ENCODE results near the gene NAB1.
A peak's percentile ranks its signal among the peaks of the same experiment; 100 is the strongest.
"Not testable (repeated sequence)": the region's sequence is repeated elsewhere in the genome, so short reads cannot be mapped to it uniquely, and the experiment has no call there.

NAB1 gene, protein sequence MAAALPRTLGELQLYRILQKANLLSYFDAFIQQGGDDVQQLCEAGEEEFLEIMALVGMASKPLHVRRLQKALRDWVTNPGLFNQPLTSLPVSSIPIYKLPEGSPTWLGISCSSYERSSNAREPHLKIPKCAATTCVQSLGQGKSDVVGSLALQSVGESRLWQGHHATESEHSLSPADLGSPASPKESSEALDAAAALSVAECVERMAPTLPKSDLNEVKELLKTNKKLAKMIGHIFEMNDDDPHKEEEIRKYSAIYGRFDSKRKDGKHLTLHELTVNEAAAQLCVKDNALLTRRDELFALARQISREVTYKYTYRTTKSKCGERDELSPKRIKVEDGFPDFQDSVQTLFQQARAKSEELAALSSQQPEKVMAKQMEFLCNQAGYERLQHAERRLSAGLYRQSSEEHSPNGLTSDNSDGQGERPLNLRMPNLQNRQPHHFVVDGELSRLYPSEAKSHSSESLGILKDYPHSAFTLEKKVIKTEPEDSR

DNA sequence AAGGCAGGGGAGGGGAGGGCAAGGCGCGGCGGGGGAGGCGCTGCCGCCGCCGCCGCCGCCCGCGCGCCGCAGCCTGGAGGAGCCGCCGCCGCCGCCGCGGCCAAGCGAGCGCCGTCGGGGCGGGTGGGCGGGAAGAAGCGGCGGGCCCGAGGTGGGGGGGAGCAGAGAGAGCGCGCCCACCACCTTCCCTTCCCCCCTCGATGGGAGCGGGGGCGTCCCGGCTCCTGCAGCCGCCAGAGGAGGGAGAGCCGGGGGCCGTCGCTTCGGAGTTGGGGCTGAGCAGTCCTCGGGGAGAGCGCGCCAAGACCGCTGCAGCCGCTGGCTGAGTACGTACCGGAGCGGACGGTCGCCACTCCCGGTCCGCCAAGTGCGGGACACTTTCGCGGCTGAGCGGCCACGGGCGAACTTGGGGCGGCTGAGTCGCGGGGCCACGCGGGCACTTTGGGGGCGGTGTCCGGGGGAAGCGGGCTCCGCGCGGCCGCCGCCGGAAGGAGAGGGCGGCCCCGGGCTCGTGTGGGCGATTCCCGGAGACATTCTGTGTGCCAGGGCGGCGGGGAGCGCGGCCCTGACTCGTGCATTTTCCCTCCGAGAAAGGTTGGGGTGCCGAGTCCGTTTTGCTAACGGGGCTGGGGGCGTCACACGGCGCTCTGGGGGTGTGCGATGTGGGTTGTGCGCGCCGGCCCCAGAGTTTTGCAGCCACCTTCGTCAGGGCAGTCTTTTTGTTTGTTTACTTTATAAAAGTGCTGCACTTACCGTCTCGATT is at the start of gene NAB1:
TSS of gene NAB1 (plus strand) at position 49 of the 763 bp plus-strand sequence. CDS start 10,094 bp downstream, outside the sequence.
- peak; percentile 65 to 67 for DNase-seq

DNA sequence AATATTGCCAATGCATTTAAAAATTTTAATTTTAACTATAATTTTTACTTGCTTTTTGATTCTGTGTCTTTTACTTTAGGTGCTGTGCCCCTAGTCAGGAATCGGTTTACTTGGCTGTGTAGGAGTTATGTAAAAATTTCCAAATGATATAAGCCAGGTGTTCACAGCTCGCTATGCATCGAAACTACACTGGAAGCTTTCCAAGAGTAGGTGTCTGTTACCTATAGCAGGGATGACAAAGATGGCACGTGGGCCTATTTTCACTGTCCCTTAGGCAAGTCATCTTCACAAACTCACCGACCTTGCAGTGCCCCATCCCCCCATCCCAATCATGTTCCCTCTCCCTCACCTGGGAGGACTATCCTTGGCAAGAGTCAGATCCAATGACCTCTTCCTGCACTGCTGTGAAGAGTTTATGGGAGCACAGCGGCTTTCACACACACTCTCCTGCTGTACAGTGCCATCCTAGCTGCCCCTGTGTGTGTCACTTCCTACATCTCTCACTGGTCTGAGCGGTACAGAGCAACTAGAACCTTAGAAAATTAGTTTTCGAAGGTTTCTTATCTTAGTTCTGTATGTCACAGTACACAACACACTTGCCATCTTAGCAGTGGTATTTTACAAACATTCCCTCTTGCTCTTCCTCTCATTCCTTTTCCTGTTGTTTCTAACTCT is 49.2 kb upstream of the NAB1 start:
- no peak for DNase-seq

DNA sequence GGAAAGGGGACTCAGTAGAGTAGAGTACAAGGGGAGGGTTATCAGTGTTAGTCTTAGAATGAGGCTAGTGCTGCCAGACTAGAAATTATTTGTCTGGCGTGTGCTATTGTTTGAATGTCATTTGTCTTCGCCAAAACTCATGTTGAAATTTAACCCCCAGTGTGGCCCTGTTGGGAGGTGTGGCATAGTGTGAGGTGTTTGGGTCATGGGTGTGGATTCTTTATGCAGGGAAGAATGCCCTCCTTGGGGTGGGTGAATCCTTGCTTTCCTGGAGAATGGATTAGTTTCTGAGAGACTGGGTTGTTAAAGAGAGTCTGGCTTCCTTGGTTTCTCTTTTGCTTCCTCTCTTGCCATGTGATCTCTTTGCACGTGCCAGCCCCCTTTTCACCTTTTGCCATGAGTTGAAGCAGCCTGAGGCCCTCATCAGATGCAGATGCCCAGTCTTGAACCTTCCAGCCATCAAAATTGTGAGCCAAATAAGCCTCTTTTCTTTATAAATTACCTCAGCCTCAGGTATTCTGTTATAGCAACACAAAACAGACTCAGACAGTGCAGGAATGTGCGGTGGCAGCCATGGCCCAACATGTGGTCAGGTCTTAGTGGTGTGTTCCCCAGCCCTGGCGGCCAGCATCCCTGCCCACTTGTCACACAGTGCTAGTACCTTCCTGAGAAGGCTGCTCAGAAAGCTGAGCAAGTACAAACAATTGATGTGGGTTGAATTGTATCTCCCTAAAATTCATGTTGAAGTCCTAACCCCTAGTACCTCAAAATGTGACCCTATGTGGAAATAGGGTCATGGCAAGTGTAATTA is 48.4 kb upstream of the NAB1 start:
- no peak for DNase-seq

DNA sequence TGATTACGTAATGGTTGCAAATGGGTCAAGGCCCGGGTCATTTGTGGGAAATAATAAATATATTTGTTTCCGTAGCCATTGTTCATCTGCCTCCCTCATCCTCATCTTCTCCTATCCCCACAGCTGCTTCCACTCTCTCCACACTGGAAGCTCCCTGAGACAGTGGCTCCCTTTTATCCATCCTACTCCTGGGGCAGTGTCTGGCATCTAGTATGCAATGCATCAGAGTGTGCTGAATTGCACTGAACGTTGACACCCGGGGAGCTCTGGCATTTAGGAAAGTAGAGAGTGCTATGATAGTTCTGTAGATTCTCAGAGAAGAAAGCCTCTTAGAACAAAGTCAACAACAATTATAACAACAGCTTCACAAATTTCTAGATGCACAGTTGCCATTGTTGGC is 45.5 kb upstream of the NAB1 start:
- DNase-seq, result no peak

DNA sequence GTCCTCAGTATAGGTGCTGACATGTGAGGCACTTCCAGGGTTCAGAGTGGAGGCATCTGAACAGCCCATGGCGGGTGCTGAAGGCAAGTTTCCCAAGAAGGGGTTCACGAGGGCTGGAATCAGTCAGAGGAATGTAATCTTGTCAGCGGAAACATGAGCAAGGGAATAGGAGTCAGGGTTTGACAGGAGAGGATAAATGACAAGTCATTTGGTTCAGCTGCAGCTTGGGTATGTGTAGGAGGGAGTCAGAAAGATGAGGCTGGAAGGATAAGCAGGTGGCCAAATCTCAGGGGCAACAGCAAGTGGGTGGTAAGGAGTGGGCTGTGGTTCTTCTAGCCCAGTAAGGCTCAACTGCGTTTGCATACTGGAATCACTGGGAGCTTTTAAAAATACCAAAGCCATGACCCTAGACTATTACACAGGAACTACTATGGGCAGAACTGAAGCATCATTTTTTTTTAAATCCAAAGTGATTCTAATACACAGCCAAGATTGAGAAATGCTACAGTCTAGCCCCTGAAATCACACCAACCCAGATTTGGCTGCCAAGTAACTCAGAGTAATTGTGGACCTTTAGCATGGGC is 41.8 kb upstream of the NAB1 start:
- DNase-seq, result no peak

DNA sequence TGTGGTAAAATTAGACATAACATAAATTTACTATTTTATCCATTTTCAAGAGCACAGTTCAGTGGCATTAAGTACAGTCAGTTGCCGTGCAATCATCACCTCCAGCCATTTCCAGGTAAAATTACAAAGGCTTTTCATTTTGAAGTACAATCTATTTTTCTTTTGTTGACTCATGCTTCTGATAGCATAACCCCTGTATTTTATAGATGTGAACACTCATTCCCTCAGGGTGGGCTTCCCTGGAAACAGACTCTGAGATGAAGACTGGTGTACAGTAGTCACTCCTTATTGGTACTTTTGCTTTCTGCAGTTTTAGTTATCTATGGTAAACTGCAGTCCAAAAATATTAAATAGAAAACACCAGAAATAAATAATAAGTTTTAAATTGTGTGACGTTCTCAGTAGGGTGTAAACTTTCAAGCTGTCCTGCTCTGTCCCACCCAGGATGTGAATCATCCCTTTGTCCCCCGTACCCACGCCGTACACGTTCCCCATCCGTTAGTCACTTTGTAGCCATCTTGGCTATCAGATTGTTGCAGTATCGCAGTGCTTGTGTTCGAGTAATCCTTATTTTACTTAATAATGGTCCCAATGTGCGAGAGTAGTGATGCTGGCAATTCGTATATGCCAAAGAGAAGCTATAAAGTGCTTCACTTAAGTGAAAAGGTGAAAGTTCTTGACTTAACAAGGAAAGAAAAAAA is 41.1 kb upstream of the NAB1 start:
- DNase-seq, result no peak

DNA sequence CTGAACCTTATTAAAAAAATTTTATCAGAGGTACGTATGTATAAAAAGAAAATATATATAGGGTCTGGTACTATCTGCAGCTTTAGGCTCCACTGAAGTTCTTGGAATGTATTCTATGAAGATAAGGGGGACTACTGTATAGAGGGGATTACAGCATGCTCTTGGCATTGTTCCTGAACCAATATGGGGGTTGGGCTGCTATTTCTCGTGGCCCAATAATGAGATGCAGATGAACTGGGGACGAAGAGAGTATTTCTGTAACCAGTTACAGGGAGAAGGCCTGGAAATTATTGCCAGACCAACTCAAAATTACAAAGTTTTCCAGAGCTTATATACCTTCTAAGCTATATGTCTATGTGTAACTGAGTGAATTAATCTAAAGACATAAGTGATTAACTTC is 40.0 kb upstream of the NAB1 start:
- DNase-seq, result not testable (repeated sequence)

DNA sequence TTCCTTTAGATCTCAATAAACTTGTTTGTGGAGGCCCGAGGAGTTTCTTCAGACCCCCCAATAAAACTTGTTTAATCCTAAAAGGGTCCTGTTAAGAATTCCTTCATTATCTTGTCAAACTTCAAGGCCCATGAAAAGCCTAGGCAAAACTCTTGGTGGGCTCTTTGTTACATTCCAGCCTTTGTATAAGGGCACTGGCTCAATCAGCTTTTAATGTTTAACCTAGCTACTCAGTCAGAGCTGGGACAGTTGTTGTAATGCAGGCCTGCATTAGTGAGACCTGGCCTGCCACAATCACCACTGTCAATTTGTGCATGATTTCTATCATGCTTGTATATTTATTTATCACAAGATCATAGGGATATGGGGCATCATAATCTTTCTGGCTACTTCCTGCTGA is 39.5 kb upstream of the NAB1 start:
- DNase-seq, result not testable (repeated sequence)

DNA sequence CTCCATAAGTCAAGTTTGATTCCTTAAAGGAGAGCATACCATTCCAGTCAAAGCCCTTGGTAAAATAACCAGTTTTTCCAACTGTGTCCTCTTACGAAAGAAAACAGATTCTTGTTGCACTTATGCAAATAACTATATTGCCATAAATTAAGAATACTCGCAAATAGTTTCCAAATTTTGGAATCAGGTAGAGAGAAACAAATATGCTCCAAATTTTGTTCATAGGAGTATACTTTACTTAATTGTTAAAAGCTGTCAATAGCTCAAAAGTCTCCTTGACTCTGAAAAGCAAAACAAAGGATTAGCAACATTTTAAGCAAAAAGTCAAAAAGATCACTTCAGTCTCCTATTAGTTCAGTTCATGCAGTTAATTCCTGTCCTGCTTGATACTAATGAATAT is 38.4 kb upstream of the NAB1 start:
- DNase-seq, result not testable (repeated sequence)

DNA sequence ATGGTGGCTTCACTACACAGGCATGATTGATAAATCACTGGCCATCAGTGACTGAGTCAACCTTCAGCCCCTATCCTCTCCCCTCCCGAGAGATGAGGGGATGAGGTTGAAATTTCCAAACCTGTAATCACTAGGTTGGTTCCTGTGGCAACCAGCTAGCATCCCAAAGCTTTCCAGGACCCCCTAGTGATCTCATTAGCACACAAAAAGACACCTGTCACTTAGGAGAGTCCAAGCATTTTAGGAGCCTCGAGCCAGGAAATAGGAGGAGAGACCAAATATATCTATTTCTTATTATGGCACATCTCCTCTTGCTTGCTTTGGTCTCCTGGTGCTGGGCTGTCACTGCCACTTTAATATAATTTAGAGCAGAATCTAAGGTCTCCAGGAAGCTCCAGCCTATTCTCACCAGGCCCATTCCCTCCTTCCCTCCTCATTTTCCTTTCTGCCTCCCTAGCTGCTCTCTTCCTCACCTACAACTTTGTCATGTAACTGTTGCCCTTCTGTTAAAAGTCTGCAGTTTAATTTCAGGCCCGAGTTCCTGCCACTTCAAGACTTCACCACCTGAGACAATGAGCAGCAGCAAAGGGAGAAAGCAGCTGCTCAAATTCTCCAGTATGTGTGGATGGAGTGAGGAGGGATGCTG is 33.2 kb upstream of the NAB1 start:
- no peak for DNase-seq

DNA sequence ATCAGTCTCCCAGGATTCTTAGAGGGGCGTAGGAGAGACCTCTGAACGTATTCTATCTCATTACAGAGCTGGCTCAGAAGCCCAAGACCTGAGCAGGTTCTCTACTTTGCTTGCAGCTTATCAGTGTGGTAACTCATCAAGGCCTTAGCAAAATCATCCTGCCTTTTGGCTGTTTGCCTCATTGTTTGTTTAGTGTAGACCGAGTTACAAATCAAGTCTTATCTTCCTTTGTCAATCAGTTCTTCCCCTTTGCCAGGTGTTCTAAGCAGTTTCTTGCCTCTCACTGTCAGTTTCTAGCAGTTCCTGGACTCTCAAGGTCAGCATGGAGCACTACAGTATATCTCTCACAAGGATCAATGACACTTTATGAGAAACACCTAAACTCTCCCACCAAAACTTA is 30.9 kb upstream of the NAB1 start:
- DNase-seq, result no peak

DNA sequence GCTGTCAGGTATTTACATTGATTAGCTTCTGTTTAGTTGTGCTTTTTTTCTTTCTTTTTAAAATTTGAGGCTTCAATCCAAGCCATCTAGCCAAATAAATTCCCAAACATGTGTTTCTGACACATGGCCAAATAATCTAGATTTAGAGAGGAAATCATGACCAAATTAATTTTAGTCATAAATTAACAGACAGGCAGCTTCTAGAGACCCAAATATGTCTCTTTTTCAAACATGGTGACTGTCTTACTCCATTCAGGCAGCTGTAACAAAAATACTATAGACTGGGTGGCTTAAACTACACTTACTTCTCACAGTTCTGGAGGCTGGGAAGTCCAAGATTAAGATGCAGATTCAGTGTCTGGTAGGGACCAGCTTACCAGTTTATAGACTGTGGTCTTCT is 23.2 kb upstream of the NAB1 start:
- no peak for DNase-seq

DNA sequence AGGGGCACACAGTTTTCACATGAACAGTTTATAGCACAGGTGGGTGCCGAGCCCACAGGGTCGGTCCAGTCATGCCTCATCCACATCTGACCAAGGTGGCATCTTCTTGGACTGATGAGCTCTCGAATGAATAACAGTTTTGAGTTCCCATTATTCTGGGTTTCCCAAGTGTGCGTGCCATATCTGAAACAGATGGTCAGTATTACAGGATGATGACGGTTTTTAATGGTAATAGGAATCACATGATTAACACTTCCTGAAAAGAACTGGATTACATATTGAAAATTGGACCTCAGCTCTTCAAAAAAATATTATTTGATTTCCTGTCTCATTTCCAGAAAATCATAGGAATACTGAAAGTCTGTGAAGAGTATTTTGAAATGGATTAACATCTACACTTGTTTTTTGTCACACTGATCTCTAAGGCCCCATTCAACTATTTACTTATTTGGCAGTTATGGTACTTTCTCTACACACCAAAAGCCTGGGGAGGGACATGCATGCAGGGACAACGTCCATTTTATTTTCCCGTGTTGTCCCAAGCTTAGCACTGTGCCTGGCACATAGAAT is 22.2 kb upstream of the NAB1 start:
- DNase-seq, result no peak

DNA sequence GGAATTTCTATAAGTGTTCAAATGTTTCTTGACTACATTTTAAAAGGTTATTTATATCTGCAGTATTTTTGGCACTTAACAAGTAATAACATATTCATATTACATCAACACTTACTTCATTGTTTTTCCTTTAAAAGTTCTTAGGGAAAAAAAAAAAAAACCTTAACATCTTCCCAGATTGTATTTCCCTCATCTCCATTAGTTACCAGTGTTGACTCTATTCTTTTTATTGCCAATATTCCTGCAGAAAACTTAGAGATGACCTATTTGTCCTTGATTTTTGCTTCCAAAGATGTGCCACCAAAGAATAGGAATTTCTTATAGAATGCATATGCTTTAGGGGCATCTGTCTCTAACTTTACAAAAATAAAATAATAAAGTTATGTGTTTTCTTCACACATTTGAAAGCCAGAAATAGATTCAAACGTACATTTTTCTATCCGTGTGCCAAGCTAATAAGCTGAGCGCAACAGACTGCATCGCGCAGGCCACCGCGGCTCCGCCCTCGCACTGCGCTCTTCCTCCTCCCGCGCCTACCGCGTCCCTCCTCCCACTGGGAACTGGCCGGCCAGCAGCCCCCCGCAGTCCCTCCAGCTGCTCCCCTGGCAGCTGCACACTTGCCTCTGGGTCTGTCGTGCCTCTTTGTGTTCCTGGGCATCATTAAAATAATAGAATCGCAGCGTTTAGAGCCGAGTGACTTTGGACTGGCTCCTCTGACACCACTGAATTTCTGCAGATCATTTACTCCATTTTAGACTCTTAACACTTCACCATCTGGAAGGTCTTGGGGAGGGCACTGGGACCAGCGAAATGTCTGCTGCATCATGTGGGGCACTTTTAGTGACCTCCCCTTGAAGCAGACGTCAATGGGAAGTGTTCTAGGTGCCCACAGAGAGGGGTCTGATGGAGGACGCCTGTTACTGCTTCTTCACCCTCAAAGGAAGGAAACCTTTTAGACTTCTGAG is 21.2 kb upstream of the NAB1 start:
- DNase-seq, result peak in 1 of 2 donors; percentile 25

DNA sequence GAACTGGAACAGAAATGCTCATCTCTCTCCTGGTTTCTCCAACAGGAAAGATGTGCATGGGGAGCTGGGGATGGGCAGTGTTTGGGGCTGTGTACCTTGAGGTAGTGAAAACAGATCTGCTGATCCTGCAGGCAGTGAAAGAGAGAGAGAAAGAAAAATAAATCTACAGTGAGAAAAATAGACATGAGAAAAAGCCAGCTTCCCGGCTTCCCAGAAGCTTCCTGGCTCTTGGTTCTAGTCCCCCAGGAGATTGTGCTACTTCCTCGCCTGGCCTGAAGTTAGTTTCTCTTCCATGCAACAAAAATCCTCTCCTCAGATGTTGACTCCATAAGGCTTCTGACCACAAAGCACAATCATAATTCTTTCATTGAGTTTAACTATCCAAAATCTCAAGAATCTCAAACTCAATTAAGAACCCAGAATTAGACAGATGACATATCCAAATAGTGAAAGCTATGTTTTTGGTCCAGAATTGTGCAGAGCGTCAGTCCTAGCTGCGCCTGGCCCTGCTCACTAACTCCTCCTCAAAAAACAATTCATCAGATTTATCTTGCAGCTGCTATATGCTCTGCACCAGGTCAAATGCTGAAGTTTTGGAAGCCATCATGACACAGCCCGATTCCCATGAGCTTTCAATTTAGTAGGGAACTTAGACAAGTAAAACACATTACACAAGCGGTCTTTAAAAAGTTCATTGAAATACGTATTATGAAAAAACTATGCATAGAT is 20.1 kb upstream of the NAB1 start:
- DNase-seq, result no peak

DNA sequence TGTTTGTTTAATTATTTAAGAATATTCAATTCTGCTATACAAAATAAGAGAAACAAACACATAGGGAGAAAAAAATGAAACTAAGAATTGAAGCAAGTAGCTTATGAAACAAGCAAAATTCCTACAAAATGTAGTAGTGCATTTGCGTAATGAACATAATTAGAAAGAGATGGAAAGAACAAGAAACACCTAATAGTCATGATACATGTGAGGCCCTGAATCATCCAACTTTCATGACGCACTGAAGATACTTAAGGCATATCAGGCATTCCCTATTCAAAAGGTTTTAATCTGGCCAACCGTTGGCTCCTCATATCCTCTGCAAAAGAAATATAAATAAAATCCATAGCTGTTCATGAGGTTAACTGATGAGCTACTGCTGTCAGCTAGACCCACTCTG is 14.5 kb upstream of the NAB1 start:
- no peak for DNase-seq

DNA sequence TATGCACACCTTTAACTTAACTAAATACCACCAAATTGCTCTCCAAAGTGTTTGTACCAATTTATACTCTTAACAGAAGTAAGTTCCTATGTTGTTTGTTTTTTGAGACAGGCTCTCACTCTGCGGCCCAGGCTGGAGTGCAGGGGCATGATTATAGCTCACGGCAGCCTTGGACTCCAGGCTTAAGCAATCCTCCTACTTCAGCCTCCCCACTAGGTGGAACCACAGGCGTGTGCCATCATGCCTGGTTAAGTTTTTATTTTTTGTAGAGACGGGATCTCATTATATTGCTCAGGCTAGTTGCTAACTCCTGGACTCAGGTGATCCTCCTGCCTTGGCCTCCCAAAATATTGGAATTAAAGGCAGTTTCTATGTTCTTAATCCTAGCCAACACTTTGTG is 13.1 kb upstream of the NAB1 start:
- DNase-seq, result no peak

DNA sequence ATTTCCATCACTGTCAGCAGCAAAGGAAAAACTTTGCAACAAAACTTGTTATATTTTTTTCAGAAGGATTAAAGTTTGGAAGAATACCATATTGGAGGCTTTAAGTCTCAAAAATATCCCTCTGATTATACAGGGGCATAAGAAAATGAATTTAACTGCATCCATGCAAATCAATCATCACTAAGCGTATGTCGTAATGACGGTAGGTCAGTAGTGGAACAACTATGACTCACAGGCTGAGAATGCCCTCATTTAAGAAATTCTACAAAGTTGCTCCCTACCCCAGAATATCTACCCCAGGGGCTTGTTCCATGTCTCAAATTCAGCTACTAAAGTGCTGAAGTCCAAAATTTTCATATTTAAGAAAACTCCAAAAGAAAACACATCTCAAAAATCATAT is 12.5 kb upstream of the NAB1 start:
- DNase-seq, result no peak

DNA sequence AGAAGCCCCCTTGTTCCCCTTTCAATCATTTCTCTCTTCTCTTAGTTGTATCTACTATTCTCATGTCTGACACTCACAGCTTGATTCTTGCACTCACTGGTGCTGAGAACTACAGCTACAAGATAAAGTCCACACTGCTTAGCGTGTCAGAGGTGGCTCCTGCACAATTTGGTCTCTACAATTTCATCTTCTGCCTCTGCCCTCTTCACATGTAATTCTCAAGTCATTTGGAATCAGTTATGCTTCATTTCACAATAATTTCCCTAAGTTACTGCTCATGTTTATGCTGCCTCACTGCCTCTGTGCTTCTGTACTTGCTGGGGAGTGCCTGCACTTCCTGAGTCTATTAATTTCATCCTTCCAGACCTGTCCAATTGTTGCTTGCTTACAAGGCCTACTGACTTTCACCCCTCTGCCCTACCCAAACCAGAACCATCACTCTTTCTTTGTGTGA is 11.6 kb upstream of the NAB1 start:
- DNase-seq, result no peak

All from stimulated activated CD4-positive, alpha-beta T cell treated with anti-CD3 and anti-CD28 coated beads, Interleukin-2, amount 100 ng/mL, for 24 hours (primary cell).